Activated CD4-positive, alpha-beta T cell treated with anti-CD3 and anti-CD28 coated beads for 1 hour (primary cell): ENCODE data around the gene MBTPS2.
"Not testable (repeated sequence)": the region's sequence is repeated elsewhere in the genome, so short reads cannot be mapped to it uniquely, and the experiment has no call there.

Source experiments
- DNase-seq: peaks from one replicate; pipeline ENCODE4 v3.0.0-alpha.2; 2020

Gene MBTPS2

DNA sequence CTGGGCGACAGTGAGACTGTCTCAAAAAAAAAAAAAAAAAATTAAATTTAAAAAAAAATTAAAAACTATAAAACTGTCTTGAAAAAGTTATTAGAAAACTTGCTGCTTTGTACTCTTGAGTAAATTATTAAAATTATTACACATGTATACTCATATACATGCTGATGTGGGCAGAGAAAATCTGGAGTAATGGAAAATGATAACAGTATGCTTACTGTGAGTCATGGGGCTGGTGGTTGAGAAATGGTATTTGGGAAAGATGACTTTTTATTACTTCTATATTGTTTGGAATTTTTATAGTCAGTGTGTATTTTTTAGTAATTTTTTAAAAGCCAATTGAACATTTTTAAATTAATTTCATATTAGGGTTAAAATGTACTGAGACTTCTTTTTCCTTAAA, 23.8 kb downstream of the MBTPS2 start:
- DNase-seq, result no peak

- DNase-seq, result no peak
Measured at GRCh38 chrX:21865436-21865835, 26.0 kb downstream of the MBTPS2 start.

DNA sequence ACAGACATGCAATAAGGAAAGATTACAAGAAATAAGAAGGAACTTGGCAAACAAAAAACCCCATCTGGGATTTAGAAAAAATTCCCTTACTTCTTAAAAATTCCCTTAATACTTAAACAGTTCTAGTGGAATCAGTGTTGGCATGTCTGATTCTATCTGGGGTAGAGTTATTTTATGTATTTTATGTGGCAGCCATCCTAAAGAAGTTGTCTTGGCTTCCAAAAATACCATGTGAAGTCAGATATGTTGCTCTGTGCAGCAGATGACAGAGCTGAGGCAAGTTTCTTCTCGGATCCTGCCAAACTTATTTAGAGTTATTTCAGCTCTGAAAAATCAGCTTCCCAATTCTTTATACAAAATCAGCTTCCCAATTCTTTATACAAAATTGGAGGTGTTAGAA, 31.1 kb downstream of the MBTPS2 start:
- no peak for DNase-seq

GRCh38 chrX:21873063-21873775, 33.8 kb downstream of the MBTPS2 start:
- no peak for DNase-seq

DNA sequence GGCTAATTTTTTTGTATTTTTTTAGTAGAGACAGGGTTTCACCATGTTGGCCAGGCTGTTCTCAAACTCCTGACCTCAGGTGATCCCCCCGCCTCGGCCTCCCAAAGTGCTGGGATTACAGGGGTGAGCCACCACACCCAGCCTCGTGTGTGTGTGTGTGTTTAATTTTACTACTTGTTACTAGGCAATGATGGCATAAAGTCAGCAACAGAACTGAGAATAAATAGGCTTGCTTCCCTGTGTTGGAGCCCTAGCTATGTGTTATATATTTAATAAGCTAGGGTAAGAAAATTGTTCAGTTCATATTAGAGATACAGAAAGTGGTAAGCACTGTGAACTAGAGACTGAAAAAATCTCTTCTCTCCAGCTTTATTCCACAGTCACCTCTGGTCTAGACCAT, 34.8 kb downstream of the MBTPS2 start:
- DNase-seq, result not testable (repeated sequence)

DNA sequence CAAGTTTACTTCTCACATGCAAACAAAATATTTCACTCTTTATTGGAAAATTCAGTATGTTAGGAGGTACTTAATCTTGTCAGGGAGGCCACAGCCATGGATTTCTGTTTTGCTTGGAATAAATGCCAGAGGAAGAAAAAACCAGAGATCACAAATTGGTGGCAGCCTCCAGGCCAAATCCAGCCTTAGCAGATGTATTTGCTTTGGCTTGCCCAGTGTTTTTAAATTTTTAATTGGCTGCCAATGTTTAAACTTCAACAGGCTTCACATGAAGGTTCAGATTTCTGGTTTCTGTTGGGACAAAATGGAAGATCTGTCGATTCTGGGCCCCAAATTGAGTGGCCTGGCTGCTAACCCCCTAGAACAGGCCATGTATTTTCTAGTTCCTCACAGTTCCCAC, 35.6 kb downstream of the MBTPS2 start:
- no peak for DNase-seq

DNA sequence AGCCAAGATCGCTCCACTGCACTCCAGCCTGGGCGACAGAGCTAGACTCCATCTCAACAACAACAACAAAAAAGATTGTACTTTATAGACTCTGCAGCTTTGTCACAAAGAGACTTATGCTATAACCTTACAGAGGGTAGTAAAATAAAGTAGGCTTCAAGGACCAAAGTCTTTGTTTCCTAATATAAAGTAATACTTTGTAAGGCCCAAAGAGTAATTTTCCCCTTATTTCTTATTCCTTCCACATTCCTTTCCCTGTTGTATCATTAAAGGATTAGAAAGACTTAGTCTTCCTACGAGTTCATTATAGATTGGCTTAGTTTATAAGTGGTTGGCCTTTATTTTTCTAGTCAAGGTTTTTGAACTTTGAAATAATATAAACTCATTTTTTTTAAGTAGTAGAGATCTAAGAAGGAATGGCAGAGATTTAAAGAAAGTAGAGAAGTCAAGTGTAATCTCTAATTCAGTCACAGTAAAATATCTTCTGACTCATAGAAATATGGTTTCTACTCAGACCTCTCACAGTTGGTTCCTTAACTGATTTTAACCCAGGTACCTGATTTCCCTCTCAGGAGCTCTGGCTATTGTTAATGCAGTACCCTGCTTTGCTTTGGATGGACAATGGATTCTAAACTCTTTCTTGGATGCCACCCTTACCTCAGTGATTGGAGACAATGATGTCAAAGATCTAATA, 42.6 kb downstream of the MBTPS2 start:
- no peak for DNase-seq

DNA sequence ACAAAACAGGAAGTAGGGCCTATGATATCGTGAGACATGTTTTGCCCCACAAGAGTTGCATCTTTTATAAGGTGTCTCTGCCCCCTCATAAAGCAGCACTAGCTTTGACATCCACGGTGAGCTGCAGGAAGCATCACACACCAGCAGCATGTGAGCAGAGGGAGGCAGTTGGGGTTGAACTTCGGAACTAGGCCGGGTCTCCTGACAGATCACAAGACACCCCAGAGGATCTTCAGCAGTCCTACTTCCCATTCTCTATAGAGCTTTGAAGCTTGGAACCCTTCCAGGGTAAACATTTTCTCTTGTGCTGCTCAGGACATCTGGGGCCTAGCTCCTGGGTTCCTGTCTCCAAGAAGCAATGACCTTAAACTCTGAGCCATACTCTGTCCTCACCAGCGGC, 43.8 kb downstream of the MBTPS2 start:
- no peak for DNase-seq

DNA sequence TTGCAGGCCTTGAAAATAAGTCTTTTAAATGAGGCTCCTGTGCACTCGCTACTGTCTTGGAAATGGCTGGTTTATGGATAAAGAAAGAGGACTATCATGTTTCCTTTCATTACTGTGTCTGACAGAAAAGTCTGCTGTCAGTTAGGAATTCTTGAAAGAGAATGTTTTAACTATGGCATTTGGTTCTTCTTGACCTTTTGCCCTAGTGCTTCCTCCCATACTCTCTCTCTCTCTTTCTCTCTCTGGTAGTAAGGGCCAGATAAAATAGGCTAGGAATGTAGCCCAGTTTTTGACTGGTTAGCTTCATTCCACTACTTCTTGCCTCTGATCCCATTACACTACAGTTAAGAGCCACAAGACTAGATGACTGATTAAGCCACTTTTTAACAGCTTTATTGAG, 46.2 kb downstream of the MBTPS2 start:
- no peak for DNase-seq

GRCh38 chrX:21905313-21905712, 65.9 kb downstream of the MBTPS2 start:
- DNase-seq, result no peak

DNA sequence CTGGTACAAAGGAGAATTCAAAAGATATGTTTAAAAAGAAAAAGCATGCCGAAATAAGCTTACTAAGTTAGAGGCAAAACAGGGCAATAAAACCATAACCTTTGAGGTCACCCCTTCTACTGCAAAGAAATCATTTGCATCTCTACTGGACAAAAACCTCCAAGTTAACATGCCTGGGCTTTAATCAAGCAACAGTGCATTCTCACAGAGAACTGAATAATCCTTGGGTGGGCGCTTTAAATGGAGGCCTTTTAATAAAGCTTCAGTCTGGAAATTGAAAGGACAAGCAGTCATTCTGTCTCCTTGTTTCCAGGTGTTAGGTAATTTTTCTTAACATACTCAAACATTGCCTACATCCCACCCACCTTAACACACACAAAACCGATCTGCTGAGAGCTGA, 66.5 kb downstream of the MBTPS2 start:
- no peak for DNase-seq

DNA sequence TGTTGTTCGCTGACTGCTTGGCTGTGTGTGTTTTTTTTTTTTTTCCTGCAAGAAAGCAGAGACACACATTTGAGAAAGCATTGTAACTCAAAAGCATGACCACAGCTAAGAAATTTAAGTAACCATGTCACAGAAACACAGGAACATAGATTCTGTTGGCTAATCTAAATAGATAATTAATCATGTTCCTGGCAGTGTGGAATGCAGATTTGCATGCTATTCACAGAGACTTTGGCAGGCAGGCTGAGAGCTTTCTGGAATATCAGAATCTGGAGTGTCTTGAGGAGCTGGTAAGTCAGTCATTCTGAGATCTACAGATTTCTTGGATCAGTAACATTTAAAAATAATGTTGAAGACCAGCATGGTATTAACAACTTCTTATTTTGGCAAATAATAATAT, 67.8 kb downstream of the MBTPS2 start:
- DNase-seq, result no peak

DNA sequence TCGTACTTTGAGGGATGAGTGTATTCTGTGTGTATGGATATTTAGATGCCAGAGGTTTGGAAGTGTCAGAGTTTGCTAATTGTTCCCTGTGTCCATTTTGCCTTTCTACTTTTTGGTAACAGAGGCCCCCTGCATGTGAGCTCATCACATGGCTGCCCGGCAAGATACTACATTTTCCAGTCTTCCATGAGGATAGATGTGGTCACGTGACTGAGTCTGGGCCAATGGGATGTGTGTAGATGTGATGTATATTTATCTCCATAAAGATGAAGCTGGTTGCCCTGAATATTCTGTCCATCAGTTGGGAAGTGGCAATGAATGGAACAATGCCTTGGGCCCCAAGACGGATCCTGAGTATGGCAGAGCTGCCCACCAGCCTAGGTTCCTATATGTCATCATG, 72.1 kb downstream of the MBTPS2 start:
- DNase-seq, result no peak

DNA sequence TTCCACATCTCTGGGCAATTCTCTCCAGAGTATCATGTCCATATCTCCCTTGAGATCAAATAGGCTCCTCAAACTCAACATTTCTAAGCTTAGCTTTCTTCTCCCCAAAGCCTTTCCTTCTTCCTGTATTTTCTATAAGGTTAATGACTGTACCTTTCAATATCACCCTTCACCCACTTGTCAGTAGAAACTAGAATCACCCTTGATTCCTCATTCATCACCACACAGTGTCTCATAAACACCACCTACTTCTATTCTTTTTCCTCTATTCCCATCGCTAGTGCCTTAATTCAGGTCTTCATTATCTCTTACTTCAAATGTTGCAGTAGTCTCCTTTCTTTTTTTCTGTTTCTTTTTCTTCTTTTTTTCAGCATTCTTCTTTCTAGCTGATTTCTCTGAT, 72.8 kb downstream of the MBTPS2 start:
- no peak for DNase-seq

- no peak for DNase-seq
Measured at GRCh38 chrX:21912989-21913388, 73.6 kb downstream of the MBTPS2 start.

DNA sequence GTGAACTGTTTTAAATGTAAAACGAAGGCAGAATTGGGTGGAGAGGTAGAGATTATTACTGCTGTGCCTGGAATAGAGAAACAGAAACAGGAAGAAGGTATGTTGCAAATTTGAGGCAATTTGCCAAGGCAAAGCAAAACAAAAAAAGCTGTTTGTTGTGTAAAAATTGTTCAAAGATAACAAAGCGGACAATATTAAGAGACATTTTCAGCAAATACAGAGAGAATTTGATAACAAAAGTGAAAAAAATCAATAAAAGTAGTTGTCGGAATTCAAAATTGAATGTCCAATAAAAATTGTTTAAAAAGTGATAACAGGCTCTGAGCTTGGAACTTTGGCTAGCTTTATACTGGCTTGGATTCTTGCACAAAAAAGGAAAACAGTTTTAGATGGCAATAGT, 86.7 kb downstream of the MBTPS2 start:
- DNase-seq, result no peak

DNA sequence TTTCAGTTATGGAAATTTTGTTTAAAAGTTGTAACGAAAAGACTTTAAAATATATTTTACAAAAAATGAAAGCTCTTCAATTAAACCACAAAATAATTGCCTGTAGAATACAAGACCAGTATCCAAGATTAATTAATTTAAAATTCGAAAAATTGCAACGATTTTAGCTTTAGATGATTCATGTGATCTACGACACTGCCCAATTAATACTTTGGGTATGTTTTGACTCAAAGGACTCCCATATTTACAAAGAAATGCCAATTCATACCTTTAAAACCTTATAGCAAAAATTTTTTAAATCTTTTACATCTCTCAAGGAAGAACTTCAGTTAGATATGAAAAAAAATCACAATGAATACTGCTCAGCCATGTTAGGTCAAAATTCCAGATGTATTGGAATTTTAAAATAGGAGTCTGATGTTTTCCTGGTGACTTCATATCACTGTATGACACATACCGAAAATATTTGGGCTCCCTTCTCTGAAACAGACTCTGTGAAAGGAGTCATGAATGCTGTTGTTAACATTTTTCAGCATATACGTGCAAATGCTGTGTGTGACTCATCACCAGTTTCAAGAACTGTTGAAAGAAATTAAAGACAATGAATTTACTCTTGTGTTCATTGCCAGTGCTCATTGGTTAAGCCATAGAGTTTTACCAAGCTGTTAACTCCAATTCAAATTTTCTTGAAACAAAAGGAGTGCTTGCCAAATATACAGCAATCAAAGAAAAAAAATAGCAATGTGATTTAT, 87.3 kb downstream of the MBTPS2 start:
- DNase-seq, result no peak

- DNase-seq, result no peak
Measured at GRCh38 chrX:21929209-21929608, 89.8 kb downstream of the MBTPS2 start.

DNA sequence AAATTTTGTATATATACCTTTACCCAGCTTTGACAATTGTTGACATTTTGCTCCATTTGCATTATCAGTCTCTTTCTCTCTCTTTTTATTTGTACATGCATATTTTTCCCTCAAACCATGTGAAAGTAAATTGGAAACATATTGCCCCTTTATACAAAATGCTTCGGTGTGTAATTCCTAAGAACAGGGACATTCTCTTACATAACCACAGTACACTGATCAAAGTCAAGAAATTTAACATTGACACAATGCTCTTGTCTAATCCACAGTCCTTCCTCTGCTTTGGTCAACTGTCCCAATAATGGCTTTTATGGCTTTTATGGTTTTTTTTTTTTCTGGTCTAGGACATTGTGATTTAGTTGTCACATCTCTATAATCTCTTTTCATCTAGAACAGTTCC, 91.6 kb downstream of the MBTPS2 start:
- no peak for DNase-seq

DNA sequence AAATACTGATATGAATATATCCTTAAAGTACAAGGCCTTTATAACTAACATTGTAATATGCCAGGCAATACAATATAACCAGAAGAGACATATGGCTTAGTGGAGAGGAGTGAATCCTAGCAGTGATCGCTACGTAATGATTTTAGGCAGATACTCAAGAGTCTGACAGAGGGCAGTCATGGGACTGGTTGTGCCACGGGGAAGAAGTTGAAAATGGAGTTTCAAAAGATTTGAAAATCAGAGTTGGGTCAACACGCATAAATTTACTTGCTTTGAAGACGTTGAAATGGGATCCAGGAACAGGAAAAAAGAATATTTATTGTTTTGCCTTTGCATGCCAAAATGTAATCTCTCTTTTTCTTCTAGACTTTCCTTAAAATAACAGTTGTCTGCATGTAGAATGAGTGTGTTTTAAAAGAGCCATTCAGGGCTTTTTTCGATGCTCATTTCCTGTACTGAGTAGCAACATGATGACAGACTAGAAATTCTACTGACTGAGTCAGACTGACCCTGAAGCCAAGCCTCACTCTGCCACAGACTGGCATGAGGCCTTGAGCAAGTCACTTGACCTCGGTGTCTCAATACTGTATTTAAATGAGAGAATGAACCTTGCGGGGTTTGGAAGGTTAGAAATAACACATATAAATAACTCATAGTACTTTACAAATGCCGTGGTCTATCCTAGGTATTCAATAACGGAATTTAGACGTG, 93.0 kb downstream of the MBTPS2 start:
- no peak for DNase-seq

DNA sequence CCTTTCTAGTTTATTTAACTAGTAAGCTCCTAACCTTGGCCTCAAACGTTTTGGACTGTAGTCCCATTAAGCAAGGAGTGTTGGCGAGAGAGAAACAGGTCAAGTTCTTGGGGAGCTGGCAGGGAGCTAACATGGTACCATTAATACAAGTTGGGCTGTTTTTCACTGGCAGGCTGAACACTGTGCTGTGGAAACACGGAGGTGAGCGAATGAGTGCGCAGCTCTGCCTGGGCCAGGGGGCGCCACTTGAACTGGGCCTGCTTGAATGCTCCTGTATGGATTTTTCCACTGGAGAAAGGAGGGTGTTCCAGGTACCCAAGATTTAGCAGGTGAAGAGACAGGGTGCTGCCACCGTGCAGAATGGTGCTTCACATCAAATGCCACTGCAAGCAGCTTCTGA, 93.7 kb downstream of the MBTPS2 start:
- no peak for DNase-seq

DNA sequence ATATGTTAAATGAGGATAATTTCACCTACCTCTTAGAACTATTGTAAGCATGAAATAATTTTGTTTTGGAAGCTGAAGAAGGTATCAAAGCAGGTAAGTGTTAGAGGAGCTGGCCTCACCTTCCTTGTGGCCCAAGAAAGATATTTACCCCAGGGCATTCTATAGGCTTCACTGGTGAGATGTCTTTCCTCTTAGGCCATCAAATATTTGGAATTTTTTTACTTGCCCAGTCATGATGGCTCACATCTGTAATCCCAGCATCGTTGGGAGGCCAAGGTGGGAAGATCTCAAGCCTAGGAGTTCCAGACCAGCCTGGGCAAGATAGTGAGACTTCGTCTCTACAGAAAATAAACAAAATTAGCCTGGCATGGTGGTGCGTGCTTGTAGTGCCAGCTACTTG, 95.0 kb downstream of the MBTPS2 start:
- no peak for DNase-seq
